NCI-H226 (cell line): ENCODE measurements around the gene SPI1.
A peak's percentile ranks its signal among the peaks of the same experiment; 100 is the strongest.

Source experiments
- DNase-seq: peaks from one replicate; pipeline ENCODE4 v3.0.0-alpha.2; 2015

SPI1 gene

DNA sequence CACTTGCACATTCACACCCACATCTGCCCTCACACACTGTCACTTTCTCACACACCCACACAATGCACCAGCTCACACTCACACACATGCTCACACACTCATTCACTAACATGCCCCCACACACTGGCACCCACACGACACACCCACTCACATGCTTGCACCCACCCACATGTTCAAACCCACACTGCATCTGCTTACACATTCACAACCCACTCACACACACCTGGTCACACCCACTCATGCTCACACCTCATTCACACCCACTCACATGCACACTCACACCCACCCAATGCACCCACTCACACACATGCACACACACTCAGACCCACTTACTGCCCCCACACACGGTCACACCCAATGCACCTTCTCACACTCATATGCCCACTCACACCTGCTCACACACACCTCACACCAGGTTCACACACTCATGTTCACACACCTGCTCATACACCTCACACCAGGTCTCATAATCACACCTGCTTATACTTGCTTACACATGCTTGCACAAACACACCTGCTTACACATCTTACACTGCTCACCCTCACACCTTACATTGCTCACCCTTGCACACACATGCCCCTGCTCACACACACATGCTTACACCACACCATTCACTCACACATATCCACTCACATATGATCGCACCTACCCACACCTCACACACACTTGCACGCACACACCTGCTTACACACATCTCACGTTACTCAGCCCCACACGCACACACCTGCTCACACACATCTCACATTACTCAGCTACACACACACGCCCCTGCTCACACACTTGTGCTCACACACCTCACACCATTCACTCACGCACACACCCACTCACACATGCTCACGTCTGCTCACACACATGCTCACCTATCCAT is 22.0 kb downstream of the SPI1 start:
- no peak for DNase-seq

- DNase-seq, result peak; percentile 67
Observed at GRCh38 chr11:47355283-47356128, 22.8 kb downstream of the SPI1 start.

GRCh38 chr11:47354913-47355282 is 23.4 kb downstream of the SPI1 start:
- DNase-seq, result no peak

GRCh38 chr11:47353978-47354774 is 24.2 kb downstream of the SPI1 start:
- no peak for DNase-seq

DNA sequence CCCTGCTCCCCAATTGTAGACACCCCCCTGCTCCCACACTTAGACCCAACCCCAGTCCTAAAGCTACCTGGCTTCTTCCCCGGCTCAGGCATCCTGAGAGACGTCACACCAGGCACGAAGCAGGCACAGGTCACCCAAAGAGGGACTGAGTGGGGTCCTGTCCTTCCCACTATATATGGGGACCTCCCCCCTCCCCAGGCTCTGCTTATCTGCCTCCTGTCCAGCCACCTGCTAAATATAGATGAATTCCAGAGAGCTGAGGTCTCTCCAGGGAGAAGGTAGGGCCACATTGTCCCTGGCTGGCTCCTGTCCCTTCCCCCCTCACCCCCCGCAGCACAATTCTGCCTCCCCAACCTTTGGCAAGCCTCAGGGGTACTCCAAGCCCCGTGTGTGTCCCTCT is 25.8 kb downstream of the SPI1 start, which contains the start of gene MYBPC3:
Gene MYBPC3 (minus strand): TSS at position 147 of the 400 bp plus-strand sequence. CDS start 55 bp downstream, at position 92.
- no peak for DNase-seq

DNA sequence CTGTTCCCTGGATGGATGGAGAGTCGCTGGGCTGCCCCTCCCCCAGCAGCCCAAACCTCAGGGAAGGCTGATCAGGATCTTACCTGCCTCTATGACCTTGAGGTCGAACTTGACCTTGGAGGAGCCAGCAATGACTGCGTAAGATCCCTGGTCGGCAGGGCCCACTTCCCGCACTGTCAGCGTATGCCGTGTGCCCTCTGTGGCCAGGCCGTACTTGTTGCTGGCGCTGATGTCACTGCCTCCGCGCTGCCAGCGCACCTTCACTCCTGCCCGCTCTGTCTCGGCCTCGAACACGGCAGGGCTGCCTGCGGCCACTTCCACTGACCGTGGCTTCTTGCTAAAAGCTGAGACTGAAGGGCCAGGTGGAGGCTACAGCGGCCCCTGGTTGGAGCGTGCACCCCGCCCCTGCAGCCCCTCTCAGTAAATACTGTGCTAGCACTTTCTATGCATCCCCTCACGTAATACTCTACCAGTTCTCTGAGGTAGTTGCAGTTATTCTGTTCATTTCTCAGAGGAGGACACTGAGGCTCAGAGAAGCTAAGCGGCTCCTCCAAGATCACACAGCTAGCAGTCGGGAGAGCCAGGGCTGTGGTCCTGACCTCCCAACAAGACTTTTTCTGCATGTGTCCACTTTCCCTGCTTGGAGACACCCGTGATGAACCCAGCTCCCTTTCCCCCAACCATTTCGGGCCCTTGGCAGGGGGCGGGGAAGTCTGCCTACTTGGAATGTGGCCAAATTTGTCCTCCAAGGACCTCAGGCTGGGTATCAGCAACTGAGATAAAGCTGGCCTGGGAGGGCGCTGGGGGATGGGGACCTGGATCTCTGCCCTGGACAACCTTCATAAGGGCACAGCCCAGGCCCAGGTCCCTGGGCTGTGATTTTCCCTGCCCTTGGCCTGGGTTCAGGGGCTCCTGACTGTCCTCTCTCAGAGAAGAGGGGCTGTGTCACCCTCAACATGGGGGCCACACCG is 26.9 kb downstream of the SPI1 start:
- DNase-seq, result no peak

DNA sequence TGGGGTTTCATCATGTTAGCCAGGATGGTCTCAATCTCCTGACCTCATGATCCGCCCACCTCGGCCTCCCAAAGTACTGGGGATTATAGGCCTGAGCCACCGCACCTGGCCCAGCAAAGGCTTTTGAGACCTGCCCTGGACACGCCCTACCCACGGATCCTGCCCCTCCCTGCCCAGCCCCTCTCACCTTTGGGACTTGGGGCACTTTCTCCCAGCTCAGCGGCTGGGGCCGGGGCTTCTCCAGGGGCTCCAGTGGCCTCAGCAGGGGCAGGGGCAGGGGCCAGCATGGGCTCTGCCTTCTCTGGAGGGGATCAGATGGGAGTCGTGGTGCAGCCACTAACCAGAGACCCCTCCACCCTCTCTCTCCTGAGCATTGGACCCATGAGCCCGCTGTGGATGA is 28.0 kb downstream of the SPI1 start:
- no peak for DNase-seq

DNA sequence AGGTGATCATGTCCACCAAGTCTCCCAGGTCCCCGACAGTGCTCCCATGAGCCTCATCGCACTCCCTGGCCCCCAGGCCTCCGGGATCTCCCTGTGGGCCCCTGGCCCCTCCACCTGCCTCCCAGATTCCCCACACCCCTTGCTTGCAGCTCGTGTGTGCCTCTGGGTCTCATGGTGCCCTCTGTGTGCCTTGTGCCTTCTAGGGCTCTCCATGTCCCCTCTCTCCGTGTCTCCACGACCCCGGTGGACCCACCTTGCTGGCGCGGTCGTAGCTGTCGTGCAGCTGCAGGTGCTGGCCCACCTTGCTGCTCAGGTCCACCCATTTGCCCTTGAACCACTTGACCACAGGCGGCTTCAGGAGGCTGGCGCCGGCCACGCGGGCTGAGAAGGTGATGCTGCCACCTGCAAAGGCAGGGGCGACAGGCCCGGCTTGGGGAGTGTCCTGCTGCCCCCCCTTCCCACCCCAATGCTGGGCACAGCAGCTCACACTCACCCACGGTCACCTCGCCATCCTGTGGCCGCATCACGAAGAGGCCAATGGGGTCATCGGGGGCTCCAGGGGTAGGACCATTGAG is 28.7 kb downstream of the SPI1 start:
- no peak for DNase-seq

DNA sequence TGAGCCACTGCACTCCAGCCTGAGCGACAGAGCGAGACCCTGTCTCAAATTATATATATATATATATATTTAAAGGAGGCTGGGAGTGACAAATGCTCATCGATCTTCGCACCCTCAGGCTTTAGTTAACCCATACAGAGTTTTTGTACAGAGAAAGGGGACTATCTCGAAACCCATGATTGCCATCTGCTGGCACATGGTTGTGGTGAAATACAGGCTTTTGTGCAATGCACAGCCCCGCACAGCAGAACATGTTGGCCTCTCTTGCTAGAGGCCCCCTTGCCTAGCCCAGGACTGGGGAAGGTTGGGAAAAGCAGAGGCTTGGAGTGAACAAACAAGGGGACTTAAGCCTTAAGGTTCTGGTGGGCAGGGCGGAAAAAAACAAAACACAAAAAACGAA is 29.5 kb downstream of the SPI1 start:
- no peak for DNase-seq

DNA sequence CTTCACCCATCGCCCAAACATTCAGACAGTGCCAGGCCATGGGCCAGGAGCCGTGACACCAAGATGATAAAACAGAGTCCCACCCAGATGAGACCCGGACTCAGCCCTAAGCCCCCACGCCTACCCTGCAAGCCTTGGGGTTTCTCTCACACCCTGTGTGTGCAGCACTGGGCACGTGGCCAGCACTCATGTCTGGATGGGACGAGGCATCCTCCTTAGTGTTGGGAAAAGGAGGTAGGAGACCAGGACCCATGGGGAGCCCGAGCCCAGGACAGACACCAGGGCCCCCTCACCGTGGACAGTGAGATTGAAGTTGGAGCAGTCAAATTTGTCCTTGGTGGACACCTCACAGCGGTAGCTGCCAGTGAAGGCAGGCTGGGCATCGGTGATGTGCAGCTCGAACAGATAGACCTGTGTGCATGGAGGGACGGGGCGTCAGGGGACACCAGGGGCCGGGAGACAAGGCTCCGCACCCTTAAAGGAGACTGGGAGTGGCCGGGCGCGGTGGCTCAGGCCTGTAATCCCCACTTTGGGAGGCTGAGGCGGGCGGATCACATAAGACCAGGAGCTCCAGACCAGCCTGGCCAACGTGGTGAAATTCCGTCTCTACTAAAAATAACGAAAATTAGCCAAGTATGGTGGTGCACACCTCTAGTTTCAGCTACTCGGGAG is 30.1 kb downstream of the SPI1 start:
- DNase-seq, result no peak

DNA sequence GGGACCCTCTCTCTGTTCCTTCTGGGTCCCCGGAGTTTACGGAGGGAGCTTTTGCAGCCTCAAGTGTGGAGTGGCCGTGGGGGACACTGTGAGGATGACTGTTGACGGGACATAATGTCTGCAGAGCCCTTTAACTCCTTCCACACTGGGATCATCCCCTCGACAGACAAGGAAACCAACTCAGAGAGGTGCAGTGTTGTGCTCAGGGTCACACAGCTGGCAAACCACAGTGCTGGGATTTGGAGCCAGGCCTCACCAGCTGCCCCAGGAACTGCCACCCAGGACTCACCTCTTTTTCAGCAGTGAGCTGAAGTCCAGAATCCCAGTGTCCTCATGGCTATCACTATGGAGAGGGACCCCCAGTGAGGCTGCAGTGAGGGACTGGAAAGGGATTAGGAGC is 31.2 kb downstream of the SPI1 start:
- DNase-seq, result no peak

GRCh38 chr11:47345890-47346563 is 32.3 kb downstream of the SPI1 start:
- no peak for DNase-seq

DNA sequence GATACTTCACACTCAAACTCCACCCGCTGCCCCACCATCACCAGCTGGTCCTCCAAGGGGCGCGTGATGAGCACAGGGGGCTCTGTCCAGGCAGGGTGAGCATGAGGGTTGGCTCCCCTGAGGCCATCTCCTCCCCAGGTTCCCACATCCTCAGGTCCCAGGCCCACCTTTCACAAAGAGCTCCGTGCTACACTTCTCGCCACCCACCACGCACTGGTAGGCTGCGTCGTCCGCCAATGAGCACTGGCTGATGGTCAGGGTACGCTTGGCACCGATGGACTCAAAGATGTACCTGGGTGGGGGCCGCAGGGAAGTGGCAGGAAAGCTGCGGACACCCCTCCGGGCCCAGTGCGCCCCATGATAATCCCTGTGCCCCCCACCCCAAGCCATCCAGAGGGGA is 35.5 kb downstream of the SPI1 start:
- no peak for DNase-seq

- DNase-seq, result no peak
Observed at GRCh38 chr11:47342036-47342803, 36.1 kb downstream of the SPI1 start.

DNA sequence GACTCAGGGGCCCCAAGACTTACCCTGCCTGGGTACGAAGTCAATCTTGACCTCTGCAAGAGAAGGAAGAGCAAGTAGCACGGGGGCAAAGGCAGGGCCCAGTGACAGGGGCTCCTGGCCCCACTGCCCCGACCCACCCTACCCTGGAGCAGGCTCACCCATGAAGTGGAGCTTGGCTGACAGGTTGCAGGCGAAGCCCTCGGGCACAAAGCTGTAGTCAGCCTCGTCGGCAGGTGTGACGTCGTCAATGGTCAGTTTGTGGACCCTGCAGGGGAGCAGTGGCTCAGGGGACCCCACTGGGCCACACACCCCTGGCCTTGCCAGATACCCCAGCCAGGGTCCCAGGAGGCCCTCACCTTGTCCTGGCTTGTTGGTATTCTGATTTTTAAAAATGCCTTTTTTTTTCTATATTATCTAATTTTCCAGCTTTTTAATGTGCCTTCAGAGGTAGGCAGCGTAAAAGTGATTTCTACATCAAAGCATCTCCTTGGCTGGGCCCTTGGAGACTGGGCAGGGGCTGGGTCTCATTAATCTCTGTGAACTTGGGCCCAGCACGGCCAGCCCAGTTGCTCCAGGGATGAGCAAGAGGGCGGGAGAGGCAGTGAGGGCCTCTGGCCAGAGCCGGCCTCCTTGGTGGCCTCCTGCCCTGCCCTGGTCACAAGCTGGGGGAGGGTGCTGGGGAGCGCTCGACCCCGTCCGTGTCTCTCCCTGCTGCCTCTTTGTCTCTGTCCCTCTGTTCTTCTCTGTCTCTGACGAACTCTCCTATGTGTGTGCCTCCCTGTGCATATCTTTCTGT is 37.2 kb downstream of the SPI1 start:
- no peak for DNase-seq

DNA sequence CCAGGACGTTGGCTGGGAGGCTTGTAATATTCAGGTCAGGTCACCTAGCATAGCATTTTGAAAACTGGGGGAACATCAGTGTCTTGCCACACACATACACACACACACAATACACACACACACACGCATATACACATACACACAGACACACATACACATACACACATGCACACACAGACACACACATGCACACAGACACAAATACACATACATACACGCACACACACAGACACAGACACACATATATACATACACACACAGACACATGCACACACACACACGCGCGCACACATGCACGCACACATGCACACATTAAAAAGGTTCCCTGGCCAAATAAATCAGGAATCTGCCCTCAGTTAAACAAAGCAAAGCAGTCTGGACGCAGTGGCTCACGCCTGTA is 38.3 kb downstream of the SPI1 start:
- no peak for DNase-seq

DNA sequence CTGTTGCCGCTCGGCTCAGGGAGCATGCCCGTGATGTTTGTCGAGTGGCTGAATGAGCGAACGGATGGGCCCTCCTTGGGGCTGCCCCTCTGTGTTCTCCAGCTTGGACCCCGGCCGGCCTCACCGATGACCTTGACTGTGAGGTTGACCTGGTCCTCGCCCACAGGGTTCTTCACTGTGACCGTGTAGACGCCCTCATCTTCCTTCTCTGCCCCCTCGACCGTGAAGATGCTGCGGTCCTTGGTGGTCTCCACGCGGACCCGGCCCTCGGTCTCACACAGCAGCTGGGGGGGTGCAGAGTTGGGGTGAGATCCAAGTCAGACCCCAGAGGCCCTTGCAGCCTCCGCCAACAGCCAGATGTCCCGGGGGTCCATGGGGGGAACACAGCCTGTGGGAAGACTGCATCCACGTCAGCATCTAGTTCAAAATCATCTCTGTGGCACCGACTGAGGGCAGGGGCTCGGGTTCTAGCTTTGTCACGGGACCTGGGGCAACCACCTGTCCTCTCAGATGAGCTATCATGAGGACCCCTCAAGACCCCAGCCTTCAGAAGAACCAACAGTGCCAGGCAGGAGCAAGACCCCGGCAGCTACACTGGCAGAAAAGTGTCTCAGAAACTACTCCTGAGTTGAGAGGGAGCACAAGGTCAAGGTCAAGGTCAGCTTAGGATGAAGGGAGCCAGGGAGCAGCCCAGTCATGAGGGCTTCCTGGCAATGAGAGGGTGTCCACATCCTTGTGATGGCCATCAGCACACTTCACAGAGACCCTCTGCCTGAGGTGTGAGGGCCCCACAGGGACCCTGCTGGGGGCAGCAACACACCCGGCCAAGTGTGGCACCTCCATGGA is 39.7 kb downstream of the SPI1 start:
- no peak for DNase-seq
